HCT116 (cell line): ENCODE data around the gene PDZRN4. TPM values are rescaled to one million over a fixed set of nuclear protein-coding genes. Genes with fewer than 3 reads are reported as not detected.

ENCODE experiments used
- ATAC-seq: fragments of 200-7000 bp; cut with Tn5 transposase; 2 replicates; pipeline ENCODE4 v1.9.1; 2020; ENCODE audit warnings: mild to moderate bottlenecking, moderate library complexity
- BruUV-seq: library from RNA; stranded (reverse); fragments of 400-500 nt; replicated peaks from 2 replicates; lab custom pipeline; 2021; lab: Mats Ljungman, UMichigan
- CTCF ChIA-PET: fragments of 300-600 bp; sonication (Branson Sonifier 250); formaldehyde crosslinking; loops from one replicate; lab custom pipeline; 2021; ENCODE audit warnings: antibody characterized with exemption; lab: Charles Lee
- POLR2A ChIA-PET: fragments of 300-600, 350-600 bp; sonication (Branson Sonifier 250); formaldehyde crosslinking; loops from one replicate; lab custom pipeline; 2021; ENCODE audit warnings: antibody characterized with exemption; lab: Charles Lee
- RAD21 ChIA-PET, 2 experiments: fragments of 300-600 bp; sonication (Branson Sonifier 250); formaldehyde crosslinking; loops; one replicate each; lab custom pipeline; 2023; ENCODE audit warnings: low total read pairs in 2 of 2; ENCODE audit not compliant: uncharacterized antibody in 2 of 2, unreplicated experiment in 2 of 2, low non-redundant PET in 1 of 2; lab: Charles Lee
- DNase-seq: peaks from one replicate; pipeline ENCODE4 v3.0.0-alpha.2; 2010; ENCODE audit warnings: low read depth, low spot score
- H2AFZ ChIP-seq: fragments of 200-600 bp; shearing (Covaris generic), sonication (generic); 2 replicates; pipeline ENCODE4 v1.6.1; 2017; ENCODE audit warnings: low read depth, mixed run types, mixed read lengths, antibody characterized with exemption, low read length; ENCODE audit not compliant: poor library complexity, severe bottlenecking
- H3K27ac ChIP-seq: 2 replicates; pipeline ENCODE4 v1.5.1; 2012; ENCODE audit warnings: low read depth, low read length
- H3K27me3 ChIP-seq: fragments of 200-600 bp; sonication (generic); 2 replicates; pipeline ENCODE4 v1.6.1; 2016; ENCODE audit warnings: mixed run types, low read length, mixed read lengths; ENCODE audit not compliant: insufficient read depth
- H3K36me3 ChIP-seq, 2 experiments: fragments of 200-500 bp in 1 of 2; fragments of 200-600 bp in 1 of 2; sonication (Bioruptor generic) in 1 of 2; sonication (generic) in 1 of 2; 2 replicates each; pipeline versions ENCODE4 v1.5.1 to v1.6.1; 2014 to 2016; ENCODE audit warnings: low read length in 2 of 2, inconsistent platforms in 1 of 2, mixed read lengths in 1 of 2, mixed run types in 1 of 2; ENCODE audit not compliant: insufficient read depth in 2 of 2, control insufficient read depth in 1 of 2
- H3K4me1 ChIP-seq, 2 experiments: fragments of 200-600 bp in 1 of 2; sonication (generic) in 1 of 2; 2 replicates each; pipeline versions ENCODE4 v1.5.1 to v1.6.1; 2012 to 2017; ENCODE audit warnings: low read length in 2 of 2, inconsistent platforms in 1 of 2, mild to moderate bottlenecking in 1 of 2, mixed read lengths in 1 of 2, mixed run types in 1 of 2, moderate library complexity in 1 of 2; ENCODE audit not compliant: insufficient read depth in 2 of 2, control insufficient read depth in 1 of 2
- H3K4me2 ChIP-seq: fragments of 200-600 bp; sonication (generic); 2 replicates; pipeline ENCODE4 v1.6.1; 2017; ENCODE audit warnings: mixed run types, low read length, mixed read lengths
- H3K4me3 ChIP-seq, 2 experiments: fragments of 200-600 bp in 1 of 2; sonication (generic) in 1 of 2; replicated peaks in 1 of 2; 2 replicates each; pipeline ENCODE4 v1.5.1; 2011 to 2016; ENCODE audit warnings: low read length in 2 of 2, control low read depth in 1 of 2, low read depth in 1 of 2, mild to moderate bottlenecking in 1 of 2, mixed read lengths in 1 of 2, mixed run types in 1 of 2
- H3K79me2 ChIP-seq: fragments of 200-600 bp; sonication (generic); 2 replicates; pipeline ENCODE4 v1.6.1; 2017; ENCODE audit warnings: mild to moderate bottlenecking, mixed run types, low read length, moderate library complexity, mixed read lengths; ENCODE audit not compliant: insufficient read depth
- H3K9ac ChIP-seq: fragments of 200-600 bp; sonication (generic); 2 replicates; pipeline ENCODE4 v1.6.1; 2016; ENCODE audit warnings: low read length, mixed read lengths
- H3K9me2 ChIP-seq: fragments of 200-600 bp; sonication (generic), shearing (Covaris generic); 2 replicates; pipeline ENCODE4 v1.6.1; 2017; ENCODE audit warnings: mixed run types, mild to moderate bottlenecking, moderate library complexity; ENCODE audit not compliant: insufficient read depth
- H3K9me3 ChIP-seq, 2 experiments: fragments of 200-500 bp in 1 of 2; fragments of 200-600 bp in 1 of 2; sonication (Bioruptor generic) in 1 of 2; sonication (generic) in 1 of 2; 2 replicates each; pipeline ENCODE4 v1.6.1; 2014 to 2017; ENCODE audit warnings: low read length in 2 of 2, mixed read lengths in 2 of 2, inconsistent platforms in 1 of 2, low read depth in 1 of 2, mild to moderate bottlenecking in 1 of 2, mixed run types in 1 of 2, moderate library complexity in 1 of 2; ENCODE audit not compliant: control insufficient read depth in 1 of 2, insufficient read depth in 1 of 2
- H4K20me1 ChIP-seq: fragments of 200-600 bp; sonication (generic), shearing (Covaris generic); 2 replicates; pipeline ENCODE4 v1.6.1; 2017; ENCODE audit warnings: mixed run types, mild to moderate bottlenecking, moderate library complexity; ENCODE audit not compliant: insufficient read depth
- ATF3 ChIP-seq: IDR thresholded peaks from 2 replicates; pipeline ENCODE4 v1.6.1; 2012
- CBX3 ChIP-seq: IDR thresholded peaks from 2 replicates; pipeline ENCODE4 v1.6.1; 2012; ENCODE audit warnings: low read depth
- EGR1 ChIP-seq: IDR thresholded peaks from 2 replicates; pipeline ENCODE4 v1.6.1; 2012; ENCODE audit warnings: low read depth
- ELF1 ChIP-seq: IDR thresholded peaks from 2 replicates; pipeline ENCODE4 v1.6.1; 2012; ENCODE audit warnings: low read depth, borderline replicate concordance
- EZH2 ChIP-seq: fragments of 200-600 bp; sonication (generic); IDR thresholded peaks from 2 replicates; pipeline ENCODE4 v1.6.1; 2017; ENCODE audit warnings: antibody characterized with exemption, mixed run types
- EZH2phosphoT487 ChIP-seq: fragments of 200-600 bp; IDR thresholded peaks from 2 replicates; pipeline ENCODE4 v1.6.1; 2018; ENCODE audit warnings: antibody characterized with exemption, borderline replicate concordance
- POLR2A ChIP-seq: IDR thresholded peaks from 2 replicates; pipeline ENCODE4 v1.7.0; 2011; ENCODE audit warnings: borderline replicate concordance; ENCODE audit not compliant: insufficient read depth, insufficient read length; ENCODE audit errors: extremely low read depth
- RAD21 ChIP-seq: IDR thresholded peaks from 2 replicates; pipeline ENCODE4 v1.6.1; 2012; ENCODE audit warnings: low read depth, mild to moderate bottlenecking
- SIN3A ChIP-seq: IDR thresholded peaks from 2 replicates; pipeline ENCODE4 v1.6.1; 2012; ENCODE audit warnings: low read depth
- SP1 ChIP-seq: IDR thresholded peaks from 2 replicates; pipeline ENCODE4 v1.6.1; 2012; ENCODE audit warnings: low read depth
- YY1 ChIP-seq: IDR thresholded peaks from 2 replicates; pipeline ENCODE4 v1.6.1; 2011; ENCODE audit warnings: low read length, low read depth, moderate library complexity, mild to moderate bottlenecking; ENCODE audit not compliant: insufficient replicate concordance; ENCODE audit errors: extremely low read depth
- intact Hi-C: fragments of 100-400 bp; cut with micrococcal nuclease; formaldehyde crosslinking; loops from 2 replicates; pipeline ENCODE4 v1.10.0; 2022
- total RNA-seq: library from RNA; stranded (reverse); gene quantifications from one replicate; pipeline ENCODE4 v1.2.1, GENCODE V29; 2021; ENCODE audit not compliant: unreplicated experiment
- TF ChIP-seq, protein P1 (sequence below): IDR thresholded peaks from 2 replicates; pipeline ENCODE4 v1.6.1; 2012
- TF ChIP-seq, protein P2 (sequence below), 3 experiments: fragments of 200-600 bp in 1 of 3; sonication (generic) in 1 of 3; IDR thresholded peaks in 2 of 3; conservative IDR thresholded peaks in 1 of 3; 2 replicates each; pipeline ENCODE4 v1.5.1; 2012 to 2017; ENCODE audit warnings: low read depth in 2 of 3, low read length in 2 of 3, antibody characterized with exemption in 1 of 3, borderline replicate concordance in 1 of 3, control low read depth in 1 of 3, mild to moderate bottlenecking in 1 of 3, mixed read lengths in 1 of 3, mixed run types in 1 of 3, moderate library complexity in 1 of 3; ENCODE audit not compliant: insufficient read depth in 1 of 3
- TF ChIP-seq, protein P3 (sequence below): IDR thresholded peaks from 2 replicates; pipeline ENCODE4 v1.6.1; 2011; ENCODE audit warnings: mild to moderate bottlenecking, low read length, moderate library complexity; ENCODE audit not compliant: insufficient replicate concordance; ENCODE audit errors: extremely low read depth

Gene PDZRN4
- total RNA-seq, 1 experiment from 2014 or later, result not detected

GRCh38 chr12:41452838-41453407 lies 264.8 kb downstream of the PDZRN4 start:
- POLR2A ChIA-PET, result no interaction called here
- no peak overlapping the region for H3K4me3 ChIP-seq
- intact Hi-C loops, result no loop called here
- no peak overlapping the region for H3K4me2 ChIP-seq
- H4K20me1 ChIP-seq, result no peaks in the 10 kb centered on the region
- no TSS peak for BruUV-seq
- TF ChIP-seq EZH2, result no peak
- TF ChIP-seq ELF1, result no peak
- TF ChIP-seq, all 23 proteins: peak for 0
- DNase-seq (no peak), ATAC-seq (no peak)
- no peak overlapping the region for H2AFZ ChIP-seq
- no peaks in the 10 kb centered on the region for H3K79me2 ChIP-seq
- H3K9me2 ChIP-seq, result no peaks in the 10 kb centered on the region; the same call in 1 of the 2 replicates
- H3K36me3 ChIP-seq, result no peaks in the 10 kb centered on the region
- RAD21 ChIA-PET, result no interaction called here
- H3K9ac ChIP-seq, result no peak overlapping the region
- H3K27me3 ChIP-seq, result no peaks in the 10 kb centered on the region
- no peaks in the 10 kb centered on the region for H3K4me1 ChIP-seq
- H3K9me3 ChIP-seq, result no peaks in the 10 kb centered on the region
- CTCF ChIA-PET, result no interaction called here
- no peak overlapping the region for H3K27ac ChIP-seq

DNA sequence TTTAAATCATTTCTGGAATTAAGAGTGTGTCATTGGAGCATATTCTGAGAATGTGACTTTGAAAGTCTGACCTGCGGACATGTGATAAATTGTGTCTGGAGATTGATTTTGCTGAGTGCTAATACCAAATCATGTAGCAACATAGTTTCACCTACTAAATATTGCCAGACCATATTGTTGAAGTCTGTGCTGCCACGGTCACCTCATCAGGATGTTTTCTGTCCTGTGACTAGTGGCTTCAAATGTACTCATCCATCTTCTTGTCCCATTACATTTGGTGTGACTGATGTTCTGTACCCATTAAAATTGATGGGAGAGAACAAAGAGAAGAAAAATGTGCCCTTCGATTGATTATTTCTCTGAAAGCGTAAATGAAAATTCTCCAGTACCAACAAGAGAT lies 265.3 kb downstream of the PDZRN4 start:
- Histone ChIP-seq H3K4me3 (no peak overlapping the region), H2AFZ (no peak overlapping the region), H3K27me3 (no peaks in the 10 kb centered on the region), H3K4me1 (no peaks in the 10 kb centered on the region), H3K9me2 (no peaks in the 10 kb centered on the region; the same call in 1 of the 2 replicates), H3K4me2 (no peak overlapping the region), H3K27ac (no peak overlapping the region), H3K79me2 (no peaks in the 10 kb centered on the region), H4K20me1 (no peaks in the 10 kb centered on the region), H3K36me3 (no peaks in the 10 kb centered on the region), H3K9me3 (no peaks in the 10 kb centered on the region), H3K9ac (no peak overlapping the region)
- TF ChIP-seq, protein P1, sequence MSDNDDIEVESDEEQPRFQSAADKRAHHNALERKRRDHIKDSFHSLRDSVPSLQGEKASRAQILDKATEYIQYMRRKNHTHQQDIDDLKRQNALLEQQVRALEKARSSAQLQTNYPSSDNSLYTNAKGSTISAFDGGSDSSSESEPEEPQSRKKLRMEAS, result no peak
- TF ChIP-seq YY1, result no peak
- no peak for TF ChIP-seq POLR2A
- no peak for TF ChIP-seq SP1
- TF ChIP-seq ELF1, result no peak
- no peak for TF ChIP-seq RAD21
- no peak for TF ChIP-seq ATF3
- TF ChIP-seq CBX3, result no peak
- no peak for TF ChIP-seq SIN3A
- TF ChIP-seq, protein P2, sequence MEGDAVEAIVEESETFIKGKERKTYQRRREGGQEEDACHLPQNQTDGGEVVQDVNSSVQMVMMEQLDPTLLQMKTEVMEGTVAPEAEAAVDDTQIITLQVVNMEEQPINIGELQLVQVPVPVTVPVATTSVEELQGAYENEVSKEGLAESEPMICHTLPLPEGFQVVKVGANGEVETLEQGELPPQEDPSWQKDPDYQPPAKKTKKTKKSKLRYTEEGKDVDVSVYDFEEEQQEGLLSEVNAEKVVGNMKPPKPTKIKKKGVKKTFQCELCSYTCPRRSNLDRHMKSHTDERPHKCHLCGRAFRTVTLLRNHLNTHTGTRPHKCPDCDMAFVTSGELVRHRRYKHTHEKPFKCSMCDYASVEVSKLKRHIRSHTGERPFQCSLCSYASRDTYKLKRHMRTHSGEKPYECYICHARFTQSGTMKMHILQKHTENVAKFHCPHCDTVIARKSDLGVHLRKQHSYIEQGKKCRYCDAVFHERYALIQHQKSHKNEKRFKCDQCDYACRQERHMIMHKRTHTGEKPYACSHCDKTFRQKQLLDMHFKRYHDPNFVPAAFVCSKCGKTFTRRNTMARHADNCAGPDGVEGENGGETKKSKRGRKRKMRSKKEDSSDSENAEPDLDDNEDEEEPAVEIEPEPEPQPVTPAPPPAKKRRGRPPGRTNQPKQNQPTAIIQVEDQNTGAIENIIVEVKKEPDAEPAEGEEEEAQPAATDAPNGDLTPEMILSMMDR (IDR thresholded peaks at IDR 0.05 in 2 of 3, conservative IDR thresholded peaks at IDR 0.05 in 1 of 3; ENCODE audit: borderline replicate concordance in 1 of 3, insufficient read depth in 1 of 3, low read depth in 2 of 3, low read length in 2 of 3), result no peak
- no peak for TF ChIP-seq EZH2
- TF ChIP-seq, protein P3, sequence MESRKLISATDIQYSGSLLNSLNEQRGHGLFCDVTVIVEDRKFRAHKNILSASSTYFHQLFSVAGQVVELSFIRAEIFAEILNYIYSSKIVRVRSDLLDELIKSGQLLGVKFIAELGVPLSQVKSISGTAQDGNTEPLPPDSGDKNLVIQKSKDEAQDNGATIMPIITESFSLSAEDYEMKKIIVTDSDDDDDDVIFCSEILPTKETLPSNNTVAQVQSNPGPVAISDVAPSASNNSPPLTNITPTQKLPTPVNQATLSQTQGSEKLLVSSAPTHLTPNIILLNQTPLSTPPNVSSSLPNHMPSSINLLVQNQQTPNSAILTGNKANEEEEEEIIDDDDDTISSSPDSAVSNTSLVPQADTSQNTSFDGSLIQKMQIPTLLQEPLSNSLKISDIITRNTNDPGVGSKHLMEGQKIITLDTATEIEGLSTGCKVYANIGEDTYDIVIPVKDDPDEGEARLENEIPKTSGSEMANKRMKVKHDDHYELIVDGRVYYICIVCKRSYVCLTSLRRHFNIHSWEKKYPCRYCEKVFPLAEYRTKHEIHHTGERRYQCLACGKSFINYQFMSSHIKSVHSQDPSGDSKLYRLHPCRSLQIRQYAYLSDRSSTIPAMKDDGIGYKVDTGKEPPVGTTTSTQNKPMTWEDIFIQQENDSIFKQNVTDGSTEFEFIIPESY, result no peak
- TF ChIP-seq EGR1, result no peak
- no peak for TF ChIP-seq EZH2phosphoT487
- ChIA-PET RAD21 (no interaction called here), CTCF (no interaction called here), POLR2A (no interaction called here)
- intact Hi-C loops, result no loop called here
- ATAC-seq (no peak), DNase-seq (no peak)
- no TSS peak for BruUV-seq
